K562 (cell line): ENCODE measurements around the gene HNRNPU. TPM values are rescaled to one million over a fixed set of nuclear protein-coding genes. Genes with fewer than 3 reads are reported as not detected.

Source experiments
- CHD1 ChIP-seq: fragments of 200-600 bp; sonication (generic); IDR thresholded peaks from one replicate; pipeline ENCODE4 v1.6.1; 2012; ENCODE audit warnings: mild to moderate bottlenecking, moderate library complexity, low read length, inconsistent platforms
- EGR1 ChIP-seq: fragments of 450-650 bp; conservative IDR thresholded peaks from 2 replicates; pipeline ENCODE4 v1.6.1; 2017; ENCODE audit warnings: mild to moderate bottlenecking
- FIP1L1 ChIP-seq: fragments of 200-400 bp; formaldehyde crosslinking; IDR thresholded peaks from 2 replicates; pipeline ENCODE4 v1.6.1; 2018; ENCODE audit warnings: mild to moderate bottlenecking, low read depth, low read length; ENCODE audit not compliant: poor library complexity, severe bottlenecking
- HDAC1 ChIP-seq, 2 experiments: fragments of 450-650 bp; IDR thresholded peaks; 2 replicates each; pipeline ENCODE4 v1.6.1; 2016 to 2017; ENCODE audit warnings: inconsistent platforms in 1 of 2, mild to moderate bottlenecking in 1 of 2, moderate library complexity in 1 of 2
- PCBP1 ChIP-seq: fragments of 200-400 bp; formaldehyde crosslinking; IDR thresholded peaks from 2 replicates; pipeline ENCODE4 v1.6.1; 2018; ENCODE audit warnings: mild to moderate bottlenecking, low read depth, low read length; ENCODE audit not compliant: poor library complexity, severe bottlenecking
- RBM14 ChIP-seq: fragments of 200-400 bp; formaldehyde crosslinking; IDR thresholded peaks from 2 replicates; pipeline ENCODE4 v1.6.1; 2018; ENCODE audit warnings: low read depth, mild to moderate bottlenecking, low read length, moderate library complexity, borderline replicate concordance; ENCODE audit not compliant: insufficient read depth
- SRSF3 ChIP-seq: fragments of 200-400 bp; formaldehyde crosslinking; IDR thresholded peaks from 2 replicates; pipeline ENCODE4 v1.6.1; 2016; ENCODE audit warnings: mild to moderate bottlenecking, low read length, moderate library complexity; ENCODE audit not compliant: insufficient read depth
- ZNF589 ChIP-seq: fragments of 200-800 bp; sonication (Bioruptor generic); IDR thresholded peaks from 2 replicates; pipeline ENCODE4 v1.6.1; 2016; ENCODE audit warnings: low read depth, missing genetic modification characterization, missing compliant biosample characterization
- ZNF707 ChIP-seq: fragments of 250-450 bp; sonication (Bioruptor Pico); conservative IDR thresholded peaks from 2 replicates; pipeline ENCODE4 v1.8.0; 2022; ENCODE audit warnings: inconsistent platforms, mild to moderate bottlenecking, moderate library complexity
- polyA plus RNA-seq, 8 experiments: library from polyadenylated mRNA; depleted of rRNA in 4 of 8; stranded (reverse) in 5 of 8; unstranded in 3 of 8; fragments of >200 nt; fragmentation: Nextera tagmentation in 2 of 8; fragmentation: Illumina TruSeq in 1 of 8; extraction: Ambion mirVana in 2 of 8; extraction: Trizol in 1 of 8; gene quantifications; 2 replicates each; pipeline versions ENCODE4 v1.2.1 to v1.2.3, GENCODE V29; 2011 to 2014; ENCODE audit warnings: inconsistent platforms in 1 of 8, missing spikeins in 1 of 8
- total RNA-seq, 7 experiments: library from RNA; depleted of rRNA in 6 of 7; stranded (reverse); fragments of >200 nt in 6 of 7; fragmentation: Illumina TruSeq in 2 of 7; extraction: Trizol in 2 of 7; gene quantifications; 2 replicates each; pipeline versions ENCODE4 v1.2.1 to v1.2.3, GENCODE V29; 2011 to 2021; ENCODE audit warnings: low replicate concordance in 1 of 7
- TF ChIP-seq, protein P1 (sequence below), 3 experiments: IDR thresholded peaks in 2 of 3; conservative IDR thresholded peaks in 1 of 3; 2 replicates each; pipeline ENCODE4 v1.5.1; 2011 to 2012; ENCODE audit warnings: low read length in 3 of 3, mild to moderate bottlenecking in 3 of 3, control low read depth in 2 of 3, improper control_type of control experiment in 1 of 3, inconsistent platforms in 1 of 3, low read depth in 1 of 3, mixed read lengths in 1 of 3, moderate library complexity in 1 of 3; ENCODE audit not compliant: insufficient read depth in 2 of 3
- TF ChIP-seq, protein P2 (sequence below), 2 experiments: fragments of 450-650 bp in 1 of 2; sonication (generic) in 1 of 2; formaldehyde crosslinking in 1 of 2; IDR thresholded peaks in 1 of 2; conservative IDR thresholded peaks in 1 of 2; 2 replicates each; pipeline versions ENCODE4 v1.6.1 to v1.8.1; 2016 to 2023; ENCODE audit warnings: mild to moderate bottlenecking in 2 of 2, moderate library complexity in 2 of 2, inconsistent platforms in 1 of 2, missing genetic modification reagents in 1 of 2
- TF ChIP-seq, protein P3 (sequence below): sonication (generic); formaldehyde crosslinking; IDR thresholded peaks from 2 replicates; pipeline ENCODE4 v1.9.0; 2022; ENCODE audit warnings: mild to moderate bottlenecking, missing genetic modification reagents
- TF ChIP-seq, protein P4 (sequence below): sonication (generic); formaldehyde crosslinking; IDR thresholded peaks from 2 replicates; pipeline ENCODE4 v1.8.1; 2023; ENCODE audit warnings: mild to moderate bottlenecking, missing genetic modification reagents
- TF ChIP-seq, protein P5 (sequence below): fragments of 450-650 bp; formaldehyde crosslinking; IDR thresholded peaks from 2 replicates; pipeline ENCODE4 v1.4.0; 2022; ENCODE audit warnings: missing genetic modification characterization

HNRNPU gene
- total and polyA plus RNA-seq, 9 of the 15 experiments (the other 6 are each of a cell fraction or from before 2014, with no cell fraction given): 159 to 777 (median 577) TPM

DNA sequence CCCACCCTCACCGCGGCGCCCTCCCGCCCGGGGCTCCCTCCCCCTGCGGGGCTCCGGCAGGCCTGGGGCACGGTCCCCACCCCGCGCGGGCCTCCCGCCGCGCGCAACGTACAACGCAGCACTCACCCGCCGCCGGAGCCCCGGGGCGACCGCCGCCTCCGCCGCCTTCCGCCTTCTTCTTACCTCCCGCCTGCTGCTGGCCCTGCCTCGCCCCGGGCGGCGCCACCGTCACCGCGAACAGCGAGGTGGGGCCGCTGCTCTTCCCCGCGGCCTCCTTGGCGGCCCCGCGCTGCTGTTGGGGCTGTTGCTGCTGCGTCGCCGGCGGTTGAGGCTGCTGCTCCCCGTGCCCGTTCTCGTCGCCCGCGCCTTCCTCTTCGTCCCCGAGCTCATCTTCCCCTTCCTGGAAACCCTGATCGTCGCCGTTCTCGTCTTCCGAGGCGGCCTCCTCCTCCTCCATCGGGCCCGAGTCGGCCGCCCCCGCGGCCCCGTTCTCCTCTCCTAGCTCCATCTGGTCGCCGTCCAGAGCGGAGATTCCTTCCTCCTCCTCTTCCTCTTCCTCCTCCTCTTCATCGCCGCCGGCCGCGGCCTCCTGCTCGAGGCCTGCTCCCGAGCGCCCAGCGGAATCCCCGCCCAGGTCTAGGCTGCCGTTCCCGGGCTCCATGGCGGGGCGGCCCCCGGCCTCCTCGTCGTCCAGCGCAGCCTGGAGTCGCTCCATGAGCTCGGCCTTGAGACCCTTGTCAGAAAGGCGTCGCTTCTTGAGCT lies 671 bp downstream of the HNRNPU start (continued):
- peak; percentile 98 for TF ChIP-seq CHD1
- TF ChIP-seq, protein P1, sequence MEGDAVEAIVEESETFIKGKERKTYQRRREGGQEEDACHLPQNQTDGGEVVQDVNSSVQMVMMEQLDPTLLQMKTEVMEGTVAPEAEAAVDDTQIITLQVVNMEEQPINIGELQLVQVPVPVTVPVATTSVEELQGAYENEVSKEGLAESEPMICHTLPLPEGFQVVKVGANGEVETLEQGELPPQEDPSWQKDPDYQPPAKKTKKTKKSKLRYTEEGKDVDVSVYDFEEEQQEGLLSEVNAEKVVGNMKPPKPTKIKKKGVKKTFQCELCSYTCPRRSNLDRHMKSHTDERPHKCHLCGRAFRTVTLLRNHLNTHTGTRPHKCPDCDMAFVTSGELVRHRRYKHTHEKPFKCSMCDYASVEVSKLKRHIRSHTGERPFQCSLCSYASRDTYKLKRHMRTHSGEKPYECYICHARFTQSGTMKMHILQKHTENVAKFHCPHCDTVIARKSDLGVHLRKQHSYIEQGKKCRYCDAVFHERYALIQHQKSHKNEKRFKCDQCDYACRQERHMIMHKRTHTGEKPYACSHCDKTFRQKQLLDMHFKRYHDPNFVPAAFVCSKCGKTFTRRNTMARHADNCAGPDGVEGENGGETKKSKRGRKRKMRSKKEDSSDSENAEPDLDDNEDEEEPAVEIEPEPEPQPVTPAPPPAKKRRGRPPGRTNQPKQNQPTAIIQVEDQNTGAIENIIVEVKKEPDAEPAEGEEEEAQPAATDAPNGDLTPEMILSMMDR (IDR thresholded peaks at IDR 0.05 in 2 of 3, conservative IDR thresholded peaks at IDR 0.05 in 1 of 3; ENCODE audit: insufficient read depth in 2 of 3, low read depth in 1 of 3, low read length in 3 of 3): no peak
- no peak for TF ChIP-seq ZNF707 (CRISPR knock-in tag)
- TF ChIP-seq, protein P2, sequence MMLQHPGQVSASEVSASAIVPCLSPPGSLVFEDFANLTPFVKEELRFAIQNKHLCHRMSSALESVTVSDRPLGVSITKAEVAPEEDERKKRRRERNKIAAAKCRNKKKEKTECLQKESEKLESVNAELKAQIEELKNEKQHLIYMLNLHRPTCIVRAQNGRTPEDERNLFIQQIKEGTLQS (IDR thresholded peaks at IDR 0.05): no peak
- TF ChIP-seq, protein P2 (CRISPR knock-in tag; conservative IDR thresholded peaks at IDR 0.05): 0 out of 2 replicates have a peak, but pooled peaks have one; percentile 9
- TF ChIP-seq, protein P3, sequence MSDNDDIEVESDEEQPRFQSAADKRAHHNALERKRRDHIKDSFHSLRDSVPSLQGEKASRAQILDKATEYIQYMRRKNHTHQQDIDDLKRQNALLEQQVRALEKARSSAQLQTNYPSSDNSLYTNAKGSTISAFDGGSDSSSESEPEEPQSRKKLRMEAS (CRISPR knock-in tag): 0 out of 2 replicates have a peak, but pooled peaks have one; percentile 3
- TF ChIP-seq ZNF589 (CRISPR knock-in tag): peak; percentile 61; the same call in 1 of the 2 replicates
- peak; percentile 93 for TF ChIP-seq PCBP1
- peak; percentile 76 for TF ChIP-seq EGR1
- TF ChIP-seq FIP1L1: peak; percentile 91
- TF ChIP-seq HDAC1 (IDR thresholded peaks at IDR 0.05): 0 out of 4 replicates have a peak, but pooled peaks of 1 of the 2 experiments have one; percentile 12
- TF ChIP-seq RBM14: peak; percentile 97; the same call in 1 of the 2 replicates
- TF ChIP-seq SRSF3: peak; percentile 80; the same call in 1 of the 2 replicates
- TF ChIP-seq, protein P4, sequence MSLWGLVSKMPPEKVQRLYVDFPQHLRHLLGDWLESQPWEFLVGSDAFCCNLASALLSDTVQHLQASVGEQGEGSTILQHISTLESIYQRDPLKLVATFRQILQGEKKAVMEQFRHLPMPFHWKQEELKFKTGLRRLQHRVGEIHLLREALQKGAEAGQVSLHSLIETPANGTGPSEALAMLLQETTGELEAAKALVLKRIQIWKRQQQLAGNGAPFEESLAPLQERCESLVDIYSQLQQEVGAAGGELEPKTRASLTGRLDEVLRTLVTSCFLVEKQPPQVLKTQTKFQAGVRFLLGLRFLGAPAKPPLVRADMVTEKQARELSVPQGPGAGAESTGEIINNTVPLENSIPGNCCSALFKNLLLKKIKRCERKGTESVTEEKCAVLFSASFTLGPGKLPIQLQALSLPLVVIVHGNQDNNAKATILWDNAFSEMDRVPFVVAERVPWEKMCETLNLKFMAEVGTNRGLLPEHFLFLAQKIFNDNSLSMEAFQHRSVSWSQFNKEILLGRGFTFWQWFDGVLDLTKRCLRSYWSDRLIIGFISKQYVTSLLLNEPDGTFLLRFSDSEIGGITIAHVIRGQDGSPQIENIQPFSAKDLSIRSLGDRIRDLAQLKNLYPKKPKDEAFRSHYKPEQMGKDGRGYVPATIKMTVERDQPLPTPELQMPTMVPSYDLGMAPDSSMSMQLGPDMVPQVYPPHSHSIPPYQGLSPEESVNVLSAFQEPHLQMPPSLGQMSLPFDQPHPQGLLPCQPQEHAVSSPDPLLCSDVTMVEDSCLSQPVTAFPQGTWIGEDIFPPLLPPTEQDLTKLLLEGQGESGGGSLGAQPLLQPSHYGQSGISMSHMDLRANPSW: no peak
- TF ChIP-seq, protein P5, sequence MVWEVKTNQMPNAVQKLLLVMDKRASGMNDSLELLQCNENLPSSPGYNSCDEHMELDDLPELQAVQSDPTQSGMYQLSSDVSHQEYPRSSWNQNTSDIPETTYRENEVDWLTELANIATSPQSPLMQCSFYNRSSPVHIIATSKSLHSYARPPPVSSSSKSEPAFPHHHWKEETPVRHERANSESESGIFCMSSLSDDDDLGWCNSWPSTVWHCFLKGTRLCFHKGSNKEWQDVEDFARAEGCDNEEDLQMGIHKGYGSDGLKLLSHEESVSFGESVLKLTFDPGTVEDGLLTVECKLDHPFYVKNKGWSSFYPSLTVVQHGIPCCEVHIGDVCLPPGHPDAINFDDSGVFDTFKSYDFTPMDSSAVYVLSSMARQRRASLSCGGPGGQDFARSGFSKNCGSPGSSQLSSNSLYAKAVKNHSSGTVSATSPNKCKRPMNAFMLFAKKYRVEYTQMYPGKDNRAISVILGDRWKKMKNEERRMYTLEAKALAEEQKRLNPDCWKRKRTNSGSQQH (CRISPR knock-in tag): 0 out of 2 replicates have a peak, but pooled peaks have one; percentile 25
